ENCODE measurements around the gene CBR3. TPM values are rescaled to one million over a fixed set of nuclear protein-coding genes. Genes with fewer than 3 reads are reported as not detected.

Gene CBR3
- total and polyA plus RNA-seq, 2 donors (not counting 3 experiments of a cell fraction or from before 2014, with no cell fraction given) = 9.7 to 13.3 TPM

GRCh38 chr21:36186506-36187399 is 51.9 kb downstream of the CBR3 start:
- no peaks in the 10 kb centered on the region for H3K4me1 ChIP-seq (ENCODE audit: control insufficient read depth, extremely low read depth, insufficient read depth, low read length)
- BruUV-seq (replicated peaks) = no TSS peak
- CTCF ChIA-PET = interaction anchor here (0.6 to 2.2 kb wide), 3 partner anchors 8 to 73 kb away, joined by 4 to 6 read pairs (median 5); no protein-coding TSS in a partner anchor
- TF ChIP-seq MYC (IDR thresholded peaks at IDR 0.05; ENCODE audit: low read depth, low read length) = no peak
- no peak for TF ChIP-seq JUN (IDR thresholded peaks at IDR 0.05; ENCODE audit: borderline replicate concordance, insufficient read depth, insufficient read length, low read depth)
- TF ChIP-seq POLR2A (IDR thresholded peaks at IDR 0.05; ENCODE audit: low read depth, low read length) = no peak
- no peak for TF ChIP-seq MAX (IDR thresholded peaks at IDR 0.05; ENCODE audit: insufficient read depth, insufficient read length)
- TF ChIP-seq GATA2 (IDR thresholded peaks at IDR 0.05; ENCODE audit: insufficient read depth, insufficient read length, low read depth, low read length) = no peak
- no peak for TF ChIP-seq POLR2AphosphoS5 (IDR thresholded peaks at IDR 0.05; ENCODE audit: insufficient read depth, low read depth, low read length)
- TF ChIP-seq CTCF (IDR thresholded peaks at IDR 0.05; ENCODE audit: extremely low read depth in 1 of 2, insufficient read depth in 1 of 2, low read depth in 1 of 2, low read length in 2 of 2) = no peak
- no peak for TF ChIP-seq FOS (IDR thresholded peaks at IDR 0.05; ENCODE audit: borderline replicate concordance, insufficient read depth, low read length)
- no peak for TF ChIP-seq EZH2 (IDR thresholded peaks at IDR 0.05; ENCODE audit: borderline replicate concordance, low read depth, low read length, severe bottlenecking)
- H3K4me3 ChIP-seq (replicated peaks in 1 of 3; ENCODE audit: insufficient read depth in 1 of 3, low read depth in 1 of 3, low read length in 3 of 3) = no peak overlapping the region
- H4K20me1 ChIP-seq (replicated peaks; ENCODE audit: control insufficient read depth, extremely low read depth, insufficient read depth, low read length) = no peaks in the 10 kb centered on the region
- H3K9me3 ChIP-seq (replicated peaks; ENCODE audit: control insufficient read depth, insufficient read depth, low read length) = no peaks in the 10 kb centered on the region
- dilution Hi-C loops (cut with MboI; ENCODE audit: extremely low pct_ligation_motif_present, low sequenced_read_pairs) (no loop called here), intact Hi-C loops (cut with micrococcal nuclease) (no loop called here)
- H3K9me1 ChIP-seq (replicated peaks; ENCODE audit: control insufficient read depth, extremely low read depth, insufficient read depth, low read length) = no peaks in the 10 kb centered on the region
- no peaks in the 10 kb centered on the region for H3K27me3 ChIP-seq (ENCODE audit: control insufficient read depth in 2 of 2, insufficient read depth in 2 of 2, low read length in 2 of 2)
- no peaks in the 10 kb centered on the region for H3K79me2 ChIP-seq (ENCODE audit: control insufficient read depth, insufficient read depth, low read length)
- H3K27ac ChIP-seq (ENCODE audit: insufficient read depth, low read depth, low read length) = no peak overlapping the region
- H3K4me2 ChIP-seq (ENCODE audit: insufficient read depth, low read length) = no peak overlapping the region
- no peak overlapping the region for H3K9ac ChIP-seq (replicated peaks; ENCODE audit: extremely low read depth, insufficient read depth, low read length)
- H3K36me3 ChIP-seq (ENCODE audit: control insufficient read depth in 2 of 2, extremely low read depth in 1 of 2, insufficient read depth in 2 of 2, low read length in 2 of 2) = no peaks in the 10 kb centered on the region
- FAIRE-seq (no peak), DNase-seq (ENCODE audit: low read depth, low spot score) (no peak)
- H2AFZ ChIP-seq (ENCODE audit: low read depth, low read length) = no peak overlapping the region
- POLR2A ChIA-PET = no interaction called here

Data from endothelial cell of umbilical vein (primary cell).